ENCODE data around the gene SPPL2B.
"Not testable (repeated sequence)": the region's sequence is repeated elsewhere in the genome, so short reads cannot be mapped to it uniquely, and the experiment has no call there.

Gene SPPL2B

DNA sequence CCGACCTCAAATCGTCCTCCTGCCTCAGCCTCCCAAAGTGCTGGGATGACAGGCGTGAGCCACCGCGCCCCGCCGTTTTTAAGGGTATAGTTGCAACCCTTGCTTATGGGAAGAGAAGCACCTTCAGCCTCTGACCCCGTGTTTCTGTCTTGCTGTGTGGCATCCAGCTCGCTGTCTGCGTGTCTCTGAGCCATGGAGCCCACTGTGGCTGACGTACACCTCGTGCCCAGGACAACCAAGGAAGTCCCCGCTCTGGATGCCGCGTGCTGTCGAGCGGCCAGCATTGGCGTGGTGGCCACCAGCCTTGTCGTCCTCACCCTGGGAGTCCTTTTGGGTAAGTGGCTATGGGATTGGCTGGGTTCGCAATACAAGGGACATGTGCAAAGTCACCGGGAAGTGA, 61.1 kb downstream of the SPPL2B start:
- H3K27me3 ChIP-seq (ENCODE audit: low read length) = no peaks in the 10 kb centered on the region
- H4K20me1 ChIP-seq (ENCODE audit: low read depth, low read length) = no peaks in the 10 kb centered on the region
- H3K36me3 ChIP-seq (ENCODE audit: low read length) = no peaks in the 10 kb centered on the region
- H3F3A ChIP-seq (ENCODE audit: insufficient read depth) = peaks cover 22% of the 10 kb centered on the region
- H3K9me3 ChIP-seq (ENCODE audit: insufficient read depth, low read length) = no peaks in the 10 kb centered on the region
- H2AFZ ChIP-seq (ENCODE audit: low read depth, low read length, severe bottlenecking) = no peak overlapping the region
- H3K9me2 ChIP-seq (replicated peaks; ENCODE audit: insufficient read depth, low read length) = no peaks in the 10 kb centered on the region
- no peak overlapping the region for H3K4me2 ChIP-seq (ENCODE audit: low read depth, low read length, poor library complexity, severe bottlenecking)
- H3K4me3 ChIP-seq (ENCODE audit: insufficient read depth, low read length, poor library complexity, severe bottlenecking) = no peak overlapping the region
- no peaks in the 10 kb centered on the region for H3K79me2 ChIP-seq (ENCODE audit: insufficient read depth, low read length)
- no peak overlapping the region for H3K27ac ChIP-seq (ENCODE audit: low read depth, low read length)
- no peak for TF ChIP-seq EZH2phosphoT487 (conservative IDR thresholded peaks at IDR 0.05; ENCODE audit: low read length)
- TF ChIP-seq, protein P1, sequence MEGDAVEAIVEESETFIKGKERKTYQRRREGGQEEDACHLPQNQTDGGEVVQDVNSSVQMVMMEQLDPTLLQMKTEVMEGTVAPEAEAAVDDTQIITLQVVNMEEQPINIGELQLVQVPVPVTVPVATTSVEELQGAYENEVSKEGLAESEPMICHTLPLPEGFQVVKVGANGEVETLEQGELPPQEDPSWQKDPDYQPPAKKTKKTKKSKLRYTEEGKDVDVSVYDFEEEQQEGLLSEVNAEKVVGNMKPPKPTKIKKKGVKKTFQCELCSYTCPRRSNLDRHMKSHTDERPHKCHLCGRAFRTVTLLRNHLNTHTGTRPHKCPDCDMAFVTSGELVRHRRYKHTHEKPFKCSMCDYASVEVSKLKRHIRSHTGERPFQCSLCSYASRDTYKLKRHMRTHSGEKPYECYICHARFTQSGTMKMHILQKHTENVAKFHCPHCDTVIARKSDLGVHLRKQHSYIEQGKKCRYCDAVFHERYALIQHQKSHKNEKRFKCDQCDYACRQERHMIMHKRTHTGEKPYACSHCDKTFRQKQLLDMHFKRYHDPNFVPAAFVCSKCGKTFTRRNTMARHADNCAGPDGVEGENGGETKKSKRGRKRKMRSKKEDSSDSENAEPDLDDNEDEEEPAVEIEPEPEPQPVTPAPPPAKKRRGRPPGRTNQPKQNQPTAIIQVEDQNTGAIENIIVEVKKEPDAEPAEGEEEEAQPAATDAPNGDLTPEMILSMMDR (IDR thresholded peaks at IDR 0.05; ENCODE audit: insufficient read depth, low read length, poor library complexity, severe bottlenecking) = no peak
- H3K9ac ChIP-seq (ENCODE audit: low read length) = no peak overlapping the region

GRCh38 chr19:2391118-2391725, 62.7 kb downstream of the SPPL2B start:
- Histone ChIP-seq H3K9ac (ENCODE audit: low read length) (no peak overlapping the region), H3K27me3 (ENCODE audit: low read length) (no peaks in the 10 kb centered on the region), H2AFZ (ENCODE audit: low read depth, low read length, severe bottlenecking) (no peak overlapping the region), H3K4me3 (ENCODE audit: insufficient read depth, low read length, poor library complexity, severe bottlenecking) (no peak overlapping the region), H3K4me2 (ENCODE audit: low read depth, low read length, poor library complexity, severe bottlenecking) (no peak overlapping the region), H3K9me3 (ENCODE audit: insufficient read depth, low read length) (no peaks in the 10 kb centered on the region), H3K9me2 (replicated peaks; ENCODE audit: insufficient read depth, low read length) (no peaks in the 10 kb centered on the region), H4K20me1 (ENCODE audit: low read depth, low read length) (no peaks in the 10 kb centered on the region), H3K79me2 (ENCODE audit: insufficient read depth, low read length) (no peaks in the 10 kb centered on the region), H3K36me3 (ENCODE audit: low read length) (no peaks in the 10 kb centered on the region), H3K27ac (ENCODE audit: low read depth, low read length) (no peak overlapping the region), H3F3A (ENCODE audit: insufficient read depth) (peaks cover 23% of the 10 kb centered on the region)
- TF ChIP-seq, protein P1 (IDR thresholded peaks at IDR 0.05; ENCODE audit: insufficient read depth, low read length, poor library complexity, severe bottlenecking) = peak; percentile 50
- no peak for TF ChIP-seq EZH2phosphoT487 (conservative IDR thresholded peaks at IDR 0.05; ENCODE audit: low read length)

- H3K9me2 ChIP-seq (replicated peaks; ENCODE audit: insufficient read depth, low read length) = no peaks in the 10 kb centered on the region
- TF ChIP-seq, protein P1 (IDR thresholded peaks at IDR 0.05; ENCODE audit: insufficient read depth, low read length, poor library complexity, severe bottlenecking) = no peak
- TF ChIP-seq EZH2phosphoT487 (conservative IDR thresholded peaks at IDR 0.05; ENCODE audit: low read length) = no peak
- H3K27me3 ChIP-seq (ENCODE audit: low read length) = no peaks in the 10 kb centered on the region
- no peak overlapping the region for H3K4me2 ChIP-seq (ENCODE audit: low read depth, low read length, poor library complexity, severe bottlenecking)
- no peaks in the 10 kb centered on the region for H3K9me3 ChIP-seq (ENCODE audit: insufficient read depth, low read length)
- no peaks in the 10 kb centered on the region for H3K79me2 ChIP-seq (ENCODE audit: insufficient read depth, low read length)
- no peak overlapping the region for H3K4me3 ChIP-seq (ENCODE audit: insufficient read depth, low read length, poor library complexity, severe bottlenecking)
- H2AFZ ChIP-seq (ENCODE audit: low read depth, low read length, severe bottlenecking) = no peak overlapping the region
- peaks cover 23% of the 10 kb centered on the region for H3F3A ChIP-seq (ENCODE audit: insufficient read depth)
- H4K20me1 ChIP-seq (ENCODE audit: low read depth, low read length) = no peaks in the 10 kb centered on the region
- no peak overlapping the region for H3K9ac ChIP-seq (ENCODE audit: low read length)
- H3K27ac ChIP-seq (ENCODE audit: low read depth, low read length) = peak overlapping the region; percentile 21
- H3K36me3 ChIP-seq (ENCODE audit: low read length) = no peaks in the 10 kb centered on the region
Observed at GRCh38 chr19:2392366-2392765, 63.9 kb downstream of the SPPL2B start.

GRCh38 chr19:2392899-2393298, 64.4 kb downstream of the SPPL2B start:
- H3K4me2 ChIP-seq (ENCODE audit: low read depth, low read length, poor library complexity, severe bottlenecking); H4K20me1 ChIP-seq (ENCODE audit: low read depth, low read length); H3K9me2 ChIP-seq (replicated peaks; ENCODE audit: insufficient read depth, low read length); H2AFZ ChIP-seq (ENCODE audit: low read depth, low read length, severe bottlenecking); H3K36me3 ChIP-seq (ENCODE audit: low read length); H3K27me3 ChIP-seq (ENCODE audit: low read length); H3K79me2 ChIP-seq (ENCODE audit: insufficient read depth, low read length); H3K27ac ChIP-seq (ENCODE audit: low read depth, low read length); H3K9me3 ChIP-seq (ENCODE audit: insufficient read depth, low read length); H3K9ac ChIP-seq (ENCODE audit: low read length); H3K4me3 ChIP-seq (ENCODE audit: insufficient read depth, low read length, poor library complexity, severe bottlenecking): not testable (repeated sequence)
- H3F3A ChIP-seq (ENCODE audit: insufficient read depth) = peaks cover 23% of the 10 kb centered on the region

All from SU-DHL-6 (cell line).